AG09309 (cell line): ENCODE results near the gene HRH3.

Experiments used
- DNase-seq: peaks from one replicate; pipeline ENCODE4 v3.0.0-alpha.2; 2010; ENCODE audit warnings: low read depth
- H3K4me3 ChIP-seq: 2 replicates; pipeline ENCODE4 v1.5.1; 2011; ENCODE audit warnings: mild to moderate bottlenecking, low read depth, low read length, moderate library complexity; ENCODE audit not compliant: control insufficient read depth
- TF ChIP-seq, protein P1 (sequence below): IDR thresholded peaks from 2 replicates; pipeline ENCODE4 v1.5.1; 2011; ENCODE audit warnings: mild to moderate bottlenecking, low read depth, low read length, inconsistent platforms; ENCODE audit not compliant: insufficient read depth, control insufficient read depth; ENCODE audit errors: missing control alignments

HRH3 gene

DNA sequence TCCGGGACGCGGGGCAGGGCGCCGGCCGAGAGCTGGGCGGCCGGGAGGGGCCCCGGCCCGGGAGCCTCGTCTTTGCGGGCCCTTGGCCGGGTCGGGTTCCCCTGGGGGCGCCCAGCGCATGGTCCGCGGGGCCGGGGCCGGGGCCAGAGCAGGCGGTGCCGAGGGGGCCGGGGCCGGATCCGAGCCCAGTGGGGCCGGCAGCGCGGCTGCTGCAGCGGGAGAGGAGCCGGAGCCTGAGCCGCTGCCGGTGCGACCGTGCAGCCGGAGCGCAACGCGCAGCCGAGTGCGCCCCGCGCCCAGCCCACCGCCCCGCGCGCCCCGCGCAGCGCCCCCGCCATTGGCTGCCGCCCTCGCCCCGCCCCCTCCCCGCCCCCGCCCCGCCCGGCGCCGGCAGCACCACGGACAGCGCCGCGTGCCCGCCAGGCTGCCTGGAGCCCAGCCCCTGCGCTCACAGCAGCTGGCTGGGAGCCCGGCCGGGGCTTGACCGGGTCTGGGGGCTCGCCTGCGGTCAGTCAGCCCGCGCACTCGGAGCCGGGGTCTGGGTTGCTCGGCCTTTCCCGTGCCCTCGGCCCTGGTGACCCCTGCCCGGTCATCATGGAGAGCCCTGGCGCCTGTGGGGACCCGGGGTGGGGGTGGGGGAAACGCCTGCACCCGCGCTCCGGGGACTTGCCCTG is at the start of gene HRH3:
Gene HRH3 (minus strand): TSS at position 287 of the 674 bp plus-strand sequence. CDS start 308 bp downstream, outside the sequence.
- DNase-seq, result no peak
- TF ChIP-seq, protein P1, sequence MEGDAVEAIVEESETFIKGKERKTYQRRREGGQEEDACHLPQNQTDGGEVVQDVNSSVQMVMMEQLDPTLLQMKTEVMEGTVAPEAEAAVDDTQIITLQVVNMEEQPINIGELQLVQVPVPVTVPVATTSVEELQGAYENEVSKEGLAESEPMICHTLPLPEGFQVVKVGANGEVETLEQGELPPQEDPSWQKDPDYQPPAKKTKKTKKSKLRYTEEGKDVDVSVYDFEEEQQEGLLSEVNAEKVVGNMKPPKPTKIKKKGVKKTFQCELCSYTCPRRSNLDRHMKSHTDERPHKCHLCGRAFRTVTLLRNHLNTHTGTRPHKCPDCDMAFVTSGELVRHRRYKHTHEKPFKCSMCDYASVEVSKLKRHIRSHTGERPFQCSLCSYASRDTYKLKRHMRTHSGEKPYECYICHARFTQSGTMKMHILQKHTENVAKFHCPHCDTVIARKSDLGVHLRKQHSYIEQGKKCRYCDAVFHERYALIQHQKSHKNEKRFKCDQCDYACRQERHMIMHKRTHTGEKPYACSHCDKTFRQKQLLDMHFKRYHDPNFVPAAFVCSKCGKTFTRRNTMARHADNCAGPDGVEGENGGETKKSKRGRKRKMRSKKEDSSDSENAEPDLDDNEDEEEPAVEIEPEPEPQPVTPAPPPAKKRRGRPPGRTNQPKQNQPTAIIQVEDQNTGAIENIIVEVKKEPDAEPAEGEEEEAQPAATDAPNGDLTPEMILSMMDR, result no peak
- no peak within 1 kb of the TSS for H3K4me3 ChIP-seq

DNA sequence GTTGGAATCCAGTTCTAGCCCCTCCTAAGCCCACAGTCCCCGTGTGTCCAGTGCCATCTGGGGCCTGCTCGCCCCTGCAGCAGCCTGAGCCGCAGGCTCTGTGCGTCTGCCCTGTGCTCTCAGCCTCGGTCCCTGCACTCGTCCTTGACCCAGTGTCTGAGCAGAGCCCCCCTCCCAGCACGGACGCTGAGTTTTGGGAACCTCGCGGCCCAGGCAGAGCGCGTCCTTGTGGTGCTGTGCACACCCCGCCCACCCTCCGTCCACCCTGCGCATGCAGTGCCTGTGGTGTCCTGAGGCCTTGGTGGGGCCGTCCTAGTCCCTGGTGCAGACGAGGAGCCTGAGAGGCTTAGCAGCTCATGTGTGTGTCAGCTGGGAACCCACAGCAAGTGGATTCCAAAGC is 49.8 kb upstream of the HRH3 start:
- no peak for DNase-seq

DNA sequence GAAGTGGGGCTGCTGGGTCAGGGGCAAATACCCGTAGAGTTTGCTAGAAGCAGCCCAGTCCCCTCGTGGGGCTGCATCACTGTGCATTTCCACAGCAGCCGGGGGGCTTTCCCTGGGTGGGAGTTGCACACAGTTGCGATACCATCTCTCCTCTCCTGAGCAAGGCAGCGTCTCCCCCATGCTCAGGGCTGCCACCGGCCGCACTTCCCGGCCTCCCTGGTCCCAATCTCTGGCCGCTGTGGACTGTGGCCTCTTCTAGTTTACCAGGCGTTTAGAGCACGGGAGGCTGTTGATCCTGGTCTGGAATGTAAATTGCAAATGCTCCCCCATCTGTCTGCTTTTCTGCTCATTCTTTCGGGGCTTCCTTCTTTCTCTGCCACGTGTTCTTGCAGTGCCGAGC is 49.3 kb upstream of the HRH3 start:
- no peak for DNase-seq
- H3K4me3 ChIP-seq, result no peak overlapping the region
- TF ChIP-seq, protein P1, result no peak

More for the DNA sequence above, 49.8 kb upstream of the HRH3 start:
- TF ChIP-seq, protein P1, result no peak
- H3K4me3 ChIP-seq, result no peak overlapping the region

DNA sequence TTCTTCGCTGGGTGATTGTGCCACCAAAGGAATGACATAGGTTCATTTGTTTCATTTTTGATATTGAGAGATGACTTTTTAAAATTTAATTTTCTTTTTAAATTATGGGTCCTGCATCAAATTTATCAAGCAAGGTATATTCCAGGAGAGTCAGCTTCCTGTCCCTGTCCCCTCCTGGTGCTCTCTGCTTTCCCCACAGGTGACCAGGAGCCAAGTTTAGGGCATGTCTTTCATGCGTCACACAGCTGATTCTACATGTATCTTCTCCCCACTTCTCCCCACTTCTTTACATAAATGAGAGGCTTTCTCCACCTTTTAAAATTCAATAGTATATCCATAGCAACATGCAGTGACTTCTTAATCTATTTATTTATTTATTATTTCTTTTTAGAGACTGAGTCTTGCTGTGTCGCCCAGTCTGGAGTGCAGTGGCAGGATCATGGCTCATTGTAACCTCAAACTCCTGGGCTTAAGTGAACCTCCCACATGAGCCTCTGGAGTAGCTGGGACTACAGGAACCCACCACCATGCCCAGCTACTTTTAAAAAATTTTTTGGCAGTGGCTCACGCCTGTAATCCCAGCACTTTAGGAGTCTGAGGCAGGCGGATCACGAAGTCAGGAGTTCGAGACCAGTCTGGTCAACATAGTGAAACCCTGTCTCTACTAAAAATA is 48.3 kb upstream of the HRH3 start:
- DNase-seq, result no peak

DNA sequence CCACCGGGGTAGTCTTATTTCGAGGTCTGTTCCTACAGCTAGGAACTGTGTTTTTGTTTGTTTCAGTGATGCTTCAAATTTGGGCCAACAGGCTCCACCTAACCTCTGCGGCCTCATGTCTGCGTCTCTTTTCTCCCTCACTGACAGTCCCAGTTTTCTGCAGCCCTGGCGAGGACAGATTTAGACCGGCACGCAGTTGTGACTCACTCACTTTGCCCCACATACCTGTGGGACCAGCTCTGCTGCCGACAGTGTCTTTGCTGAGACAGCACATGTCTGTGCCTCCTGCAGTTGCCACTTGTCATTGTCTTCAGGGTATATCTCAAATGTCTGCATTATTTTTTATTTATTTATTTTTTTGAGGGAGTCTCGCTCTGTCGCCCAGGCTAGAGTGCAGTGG is 47.5 kb upstream of the HRH3 start:
- DNase-seq, result no peak
- TF ChIP-seq, protein P1, result no peak

More for the DNA sequence above, 48.3 kb upstream of the HRH3 start:
- H3K4me3 ChIP-seq, result no peak overlapping the region
- TF ChIP-seq, protein P1, result no peak

DNA sequence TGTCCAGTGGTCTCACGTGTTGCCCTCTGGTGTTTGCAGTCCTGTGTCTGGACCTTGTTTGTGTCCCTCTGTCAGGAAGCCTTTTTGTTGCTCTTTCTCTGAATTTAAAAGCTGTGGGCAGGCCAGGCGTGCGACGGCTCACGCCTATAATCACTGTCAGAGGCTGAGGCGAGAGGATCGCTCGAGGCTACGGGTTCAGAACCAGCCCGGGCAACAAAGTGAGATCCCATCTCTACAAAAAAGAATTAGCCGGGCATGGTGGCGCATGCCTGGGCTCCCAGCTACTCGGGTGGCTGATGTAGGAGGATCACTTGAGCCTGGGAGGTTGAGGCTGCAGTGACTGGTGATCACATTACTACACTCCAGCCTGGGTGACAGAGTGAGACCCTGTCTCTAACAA is 46.8 kb upstream of the HRH3 start:
- no peak overlapping the region for H3K4me3 ChIP-seq
- TF ChIP-seq, protein P1, result no peak
- no peak for DNase-seq

More for the DNA sequence above, 47.5 kb upstream of the HRH3 start:
- H3K4me3 ChIP-seq, result no peak overlapping the region
